ENCODE measurements around the gene MAT1A. TPM values are rescaled to one million over a fixed set of nuclear protein-coding genes. Genes with fewer than 3 reads are reported as not detected.

MAT1A gene
- total and polyA plus RNA-seq, 9 of the 15 experiments (the other 6 are each of a cell fraction or from before 2014, with no cell fraction given) = 0.03 to 0.30 (median 0.11) TPM; not detected in 2

GRCh38 chr10:80260295-80261243, 28.9 kb downstream of the MAT1A start (continued):
- TF ChIP-seq ZNF217 (CRISPR knock-in tag; IDR thresholded peaks at IDR 0.05) (no peak), ZBTB12 (CRISPR knock-in tag; IDR thresholded peaks at IDR 0.05) (no peak), SMC3 (conservative IDR thresholded peaks at IDR 0.05; ENCODE audit: insufficient read depth, low read depth, low read length) (peak; percentile 56; the same call in 1 of the 2 replicates), BCLAF1 (IDR thresholded peaks at IDR 0.05; ENCODE audit: borderline replicate concordance in 1 of 2, control insufficient read depth in 1 of 2, low read depth in 2 of 2, low read length in 1 of 2) (no peak), TFAP4 (CRISPR knock-in tag; IDR thresholded peaks at IDR 0.05; ENCODE audit: borderline replicate concordance) (no peak), SPI1 (IDR thresholded peaks at IDR 0.05; ENCODE audit: borderline replicate concordance, low read depth, low read length) (no peak), REST (IDR thresholded peaks at IDR 0.05; ENCODE audit: borderline replicate concordance) (peak; percentile 37; the same call in 1 of the 2 replicates), REST (CRISPR knock-in tag; IDR thresholded peaks at IDR 0.05; ENCODE audit: low read depth) (no peak), ZC3H4 (CRISPR knock-in tag; IDR thresholded peaks at IDR 0.05; ENCODE audit: borderline replicate concordance) (no peak), MYNN (IDR thresholded peaks at IDR 0.05) (no peak), MYNN (CRISPR knock-in tag; IDR thresholded peaks at IDR 0.05) (no peak)

Measured in K562 (cell line).